Psoas muscle (tissue), 8 donors: ENCODE data around the gene DLGAP1. TPM values are rescaled to one million over a fixed set of nuclear protein-coding genes. Genes with fewer than 3 reads are reported as not detected.

Experiments
- ATAC-seq, 4 donors: fragments of 200-7000 bp; cut with Tn5 transposase; one replicate each; pipeline ENCODE4 v1.9.1; 2020; ENCODE audit warnings: moderate library complexity in 3 of 4, mild to moderate bottlenecking in 2 of 4
- DNase-seq, 2 donors: peaks; one replicate each; pipeline ENCODE4 v3.0.0-alpha.2; 2020
- H3K27ac ChIP-seq: fragments of 200-600 bp; one replicate; pipeline ENCODE4 v1.8.0; 2022
- H3K27me3 ChIP-seq, 3 donors: fragments of 200-600 bp in 1 of 3; one replicate each; pipeline versions ENCODE4 v1.6.1 to v1.8.0; 2013 to 2022; ENCODE audit warnings: low read length in 2 of 3, mild to moderate bottlenecking in 2 of 3, moderate library complexity in 1 of 3; ENCODE audit not compliant: insufficient read depth in 3 of 3
- H3K36me3 ChIP-seq, 2 donors: fragments of 200-600 bp in 1 of 2; one replicate each; pipeline versions ENCODE4 v1.6.1 to v1.8.0; 2013 to 2022; ENCODE audit warnings: low read depth in 1 of 2, mild to moderate bottlenecking in 1 of 2, moderate library complexity in 1 of 2; ENCODE audit not compliant: insufficient read depth in 1 of 2
- H3K4me1 ChIP-seq: fragments of 200-600 bp; one replicate; pipeline ENCODE4 v1.8.0; 2022
- H3K4me3 ChIP-seq: fragments of 200-600 bp; one replicate; pipeline ENCODE4 v1.8.0; 2022; ENCODE audit warnings: mild to moderate bottlenecking
- H3K9me3 ChIP-seq: fragments of 200-600 bp; one replicate; pipeline ENCODE4 v1.8.0; 2022
- CTCF ChIP-seq: fragments of 200-600 bp; IDR thresholded peaks from one replicate; pipeline ENCODE4 v1.8.0; 2022; ENCODE audit warnings: antibody characterized with exemption
- WGBS, 3 donors: extraction: QIAGEN DNeasy Blood & Tissue Kit; methylation state at CpG; one replicate each; pipeline versions ENCODE4 v1.1.6 to v1.1.7; 2013; 5-methylcytosine and 5-hydroxymethylcytosine counted together
- intact Hi-C, 2 donors: fragments of 100-400 bp; cut with DNase I; formaldehyde crosslinking; loops; one replicate each; pipeline versions ENCODE4 v1.11.0 to v1.14.2; 2022
- polyA plus RNA-seq, 3 donors: library from polyadenylated mRNA; stranded (reverse); fragments of 200-250 nt; gene quantifications; one replicate each; pipeline ENCODE4 v1.2.3, GENCODE V29; 2013
- total RNA-seq, 4 donors: library from RNA; stranded (reverse); fragmentation: NEBNext Ultra II Directional in 2 of 4; extraction: Animal tissue kit (Norgen Biotek cat#: 25700) in 2 of 4; gene quantifications; one replicate each; pipeline versions ENCODE4 v1.2.1 to v1.2.4, GENCODE V29; 2021 to 2023
- donor health status: healthy with polysubstance abuse.
- donor health status: DM: no; HTN: no; CAD: no; lungs with moderate emphysema.
- donor health status: Bipolar disorder and iron deficiency.
- donor health status: healthy.
- donor health status: DM: yes; HTN: yes; CAD: no.
- donor health status: DM: no; HTN: no; CAD: no.
- donor health status: DM: no; HTN: no; CAD: no.
- donor health status: DM: yes; HTN: yes; CAD: no.

DLGAP1 gene
- total and polyA plus RNA-seq, 7 donors = 0.09 to 0.26 (median 0.16) TPM; not detected in 1

GRCh38 chr18:3448838-3449511, 1006.1 kb downstream of the DLGAP1 start:
- intact Hi-C loops = loop anchor here (1.0 to 5.0 kb wide), 3 partner anchors 143 to 187 kb away; partner anchors contain the start of gene MYL12B (in 1 of the 2)
- 0% methylated on average over 37 to 38 of the region's 38 CpGs for WGBS, 3 donors
- Histone ChIP-seq H3K4me1 (peaks cover 13% of the 10 kb centered on the region), H3K9me3 (no peaks in the 10 kb centered on the region), H3K27me3 (no peaks in the 10 kb centered on the region), H3K27ac (peak overlapping the region; percentile 100), H3K4me3 (peak overlapping the region; percentile 97), H3K36me3 (no peaks in the 10 kb centered on the region)
- TF ChIP-seq CTCF = no peak
- ATAC-seq (peak; percentile 60 to 67 (median 62)), DNase-seq (peak; percentile 91 to 95)

GRCh38 chr18:3447895-3448837, 1006.9 kb downstream of the DLGAP1 start:
- Histone ChIP-seq H3K4me3 (peak overlapping the region; percentile 97), H3K9me3 (no peaks in the 10 kb centered on the region), H3K36me3 (no peaks in the 10 kb centered on the region), H3K4me1 (peaks cover 10% of the 10 kb centered on the region), H3K27me3 (no peaks in the 10 kb centered on the region), H3K27ac (peak overlapping the region; percentile 100)
- TF ChIP-seq CTCF = peak; percentile 10
- intact Hi-C loops = loop anchor here (1.0 to 5.0 kb wide), 4 partner anchors 144 to 186 kb away; partner anchors contain the start of gene MYL12B (in 1 of the 2)
- WGBS, 3 donors = 0 to 1% (median 0%) methylated on average over 57 to 63 of the region's 63 CpGs
- DNase-seq = peak; percentile 94 to 97
- peak; percentile 67 to 74 (median 71) for ATAC-seq

- ATAC-seq (no peak), DNase-seq (peak; percentile 30 to 63)
- H3K4me1 ChIP-seq = peaks cover 7% of the 10 kb centered on the region
- no peak for TF ChIP-seq CTCF
- H3K36me3 ChIP-seq = no peaks in the 10 kb centered on the region
- H3K4me3 ChIP-seq = peak overlapping the region; percentile 97
- peak overlapping the region; percentile 100 for H3K27ac ChIP-seq
- intact Hi-C loops = loop anchor here (2.0 to 5.0 kb wide), 3 partner anchors 145 to 185 kb away; partner anchors contain the start of gene MYL12B (in 1 of the 2)
- H3K9me3 ChIP-seq = no peaks in the 10 kb centered on the region
- no peaks in the 10 kb centered on the region for H3K27me3 ChIP-seq
- WGBS, 3 donors = 9 to 11% (median 11%) methylated on average over 22 of the region's 22 CpGs
Observed at GRCh38 chr18:3447068-3447894, 1007.8 kb downstream of the DLGAP1 start.
